ENCODE measurements around the gene CHCHD6. TPM values are rescaled to one million over a fixed set of nuclear protein-coding genes. Genes with fewer than 3 reads are reported as not detected.

CHCHD6 gene
- total RNA-seq, 1 experiment from 2014 or later: 36.3 TPM

GRCh38 chr3:126957776-126958637, 254.0 kb downstream of the CHCHD6 start:
- Histone ChIP-seq H3K9ac (ENCODE audit: low read length) (no peak overlapping the region), H3K9me2 (ENCODE audit: insufficient read depth) (no peaks in the 10 kb centered on the region), H2AFZ (ENCODE audit: low read depth, low read length, poor library complexity, severe bottlenecking) (no peak overlapping the region), H3K4me3 (replicated peaks in 1 of 2; ENCODE audit: low read depth in 1 of 2, low read length in 2 of 2) (no peak overlapping the region), H3K4me2 (ENCODE audit: low read length) (no peak overlapping the region), H3K36me3 (ENCODE audit: control insufficient read depth in 1 of 2, insufficient read depth in 2 of 2, low read length in 2 of 2) (no peaks in the 10 kb centered on the region), H3K9me3 (ENCODE audit: control insufficient read depth in 1 of 2, insufficient read depth in 1 of 2, low read depth in 1 of 2, low read length in 2 of 2) (no peaks in the 10 kb centered on the region), H3K79me2 (ENCODE audit: insufficient read depth, low read length) (no peaks in the 10 kb centered on the region), H3K27ac (ENCODE audit: low read depth, low read length) (no peak overlapping the region), H3K27me3 (ENCODE audit: insufficient read depth, low read length) (no peaks in the 10 kb centered on the region), H3K4me1 (ENCODE audit: control insufficient read depth in 1 of 2, insufficient read depth in 2 of 2, low read length in 2 of 2) (no peaks in the 10 kb centered on the region), H4K20me1 (ENCODE audit: insufficient read depth) (no peaks in the 10 kb centered on the region)
- TF ChIP-seq CEBPB (IDR thresholded peaks at IDR 0.05; ENCODE audit: low read depth) (no peak), ZNF274 (IDR thresholded peaks at IDR 0.05; ENCODE audit: low read depth, low read length) (no peak), CBX3 (IDR thresholded peaks at IDR 0.05; ENCODE audit: low read depth) (no peak), RAD21 (IDR thresholded peaks at IDR 0.05; ENCODE audit: low read depth) (no peak), EGR1 (IDR thresholded peaks at IDR 0.05; ENCODE audit: low read depth) (no peak), JUND (IDR thresholded peaks at IDR 0.05) (no peak), FOSL1 (IDR thresholded peaks at IDR 0.05; ENCODE audit: low read depth) (no peak), YY1 (IDR thresholded peaks at IDR 0.05; ENCODE audit: extremely low read depth, insufficient replicate concordance, low read depth, low read length) (no peak), POLR2A (IDR thresholded peaks at IDR 0.05; ENCODE audit: borderline replicate concordance, extremely low read depth, insufficient read depth, insufficient read length) (no peak), ELF1 (IDR thresholded peaks at IDR 0.05; ENCODE audit: borderline replicate concordance, low read depth) (no peak), CTCF (IDR thresholded peaks at IDR 0.05 in 2 of 3, conservative IDR thresholded peaks at IDR 0.05 in 1 of 3; ENCODE audit: borderline replicate concordance in 1 of 3, insufficient read depth in 1 of 3, low read depth in 2 of 3, low read length in 2 of 3) (no peak), ATF3 (IDR thresholded peaks at IDR 0.05) (no peak), SIN3A (IDR thresholded peaks at IDR 0.05; ENCODE audit: low read depth) (no peak)
- TF ChIP-seq, protein P1, sequence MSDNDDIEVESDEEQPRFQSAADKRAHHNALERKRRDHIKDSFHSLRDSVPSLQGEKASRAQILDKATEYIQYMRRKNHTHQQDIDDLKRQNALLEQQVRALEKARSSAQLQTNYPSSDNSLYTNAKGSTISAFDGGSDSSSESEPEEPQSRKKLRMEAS (IDR thresholded peaks at IDR 0.05): no peak
- TF ChIP-seq, protein P2, sequence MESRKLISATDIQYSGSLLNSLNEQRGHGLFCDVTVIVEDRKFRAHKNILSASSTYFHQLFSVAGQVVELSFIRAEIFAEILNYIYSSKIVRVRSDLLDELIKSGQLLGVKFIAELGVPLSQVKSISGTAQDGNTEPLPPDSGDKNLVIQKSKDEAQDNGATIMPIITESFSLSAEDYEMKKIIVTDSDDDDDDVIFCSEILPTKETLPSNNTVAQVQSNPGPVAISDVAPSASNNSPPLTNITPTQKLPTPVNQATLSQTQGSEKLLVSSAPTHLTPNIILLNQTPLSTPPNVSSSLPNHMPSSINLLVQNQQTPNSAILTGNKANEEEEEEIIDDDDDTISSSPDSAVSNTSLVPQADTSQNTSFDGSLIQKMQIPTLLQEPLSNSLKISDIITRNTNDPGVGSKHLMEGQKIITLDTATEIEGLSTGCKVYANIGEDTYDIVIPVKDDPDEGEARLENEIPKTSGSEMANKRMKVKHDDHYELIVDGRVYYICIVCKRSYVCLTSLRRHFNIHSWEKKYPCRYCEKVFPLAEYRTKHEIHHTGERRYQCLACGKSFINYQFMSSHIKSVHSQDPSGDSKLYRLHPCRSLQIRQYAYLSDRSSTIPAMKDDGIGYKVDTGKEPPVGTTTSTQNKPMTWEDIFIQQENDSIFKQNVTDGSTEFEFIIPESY (IDR thresholded peaks at IDR 0.05; ENCODE audit: extremely low read depth, insufficient replicate concordance, low read length): no peak
- DNase-seq (ENCODE audit: low read depth, low spot score) (no peak), ATAC-seq (no peak)
- ChIA-PET RAD21 (ENCODE audit: low non-redundant PET in 1 of 2, low total read pairs in 2 of 2, uncharacterized antibody in 2 of 2, unreplicated experiment in 2 of 2) (no interaction called here), CTCF (no interaction called here), POLR2A (no interaction called here)
- BruUV-seq (replicated peaks): no TSS peak
- intact Hi-C loops (cut with micrococcal nuclease): no loop called here

Measured in HCT116 (cell line).